ENCODE data around the gene NABP2.
"Not testable (repeated sequence)": the region's sequence is repeated elsewhere in the genome, so short reads cannot be mapped to it uniquely, and the experiment has no call there.

The NABP2 gene

DNA sequence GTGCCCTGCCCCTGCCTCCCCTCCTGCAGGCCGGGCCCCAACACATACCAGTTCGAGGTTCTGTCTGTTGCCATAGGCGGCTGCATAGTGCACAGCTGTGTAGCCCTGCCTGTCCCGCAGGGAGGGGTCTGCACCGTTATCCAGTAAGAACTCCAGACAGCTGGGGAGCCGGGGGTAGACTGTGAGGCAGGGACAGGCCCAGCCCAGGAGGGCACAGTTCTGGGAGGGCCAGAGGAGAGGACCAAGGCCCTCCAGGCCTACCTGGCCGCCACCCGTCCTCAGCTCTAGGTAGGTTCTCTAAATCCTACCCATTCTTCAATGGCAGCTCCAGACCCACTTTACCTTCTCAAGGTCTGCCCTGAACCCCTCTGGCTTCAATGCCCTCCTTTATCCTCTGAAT is 24.6 kb downstream of the NABP2 start:
- no peak for DNase-seq

DNA sequence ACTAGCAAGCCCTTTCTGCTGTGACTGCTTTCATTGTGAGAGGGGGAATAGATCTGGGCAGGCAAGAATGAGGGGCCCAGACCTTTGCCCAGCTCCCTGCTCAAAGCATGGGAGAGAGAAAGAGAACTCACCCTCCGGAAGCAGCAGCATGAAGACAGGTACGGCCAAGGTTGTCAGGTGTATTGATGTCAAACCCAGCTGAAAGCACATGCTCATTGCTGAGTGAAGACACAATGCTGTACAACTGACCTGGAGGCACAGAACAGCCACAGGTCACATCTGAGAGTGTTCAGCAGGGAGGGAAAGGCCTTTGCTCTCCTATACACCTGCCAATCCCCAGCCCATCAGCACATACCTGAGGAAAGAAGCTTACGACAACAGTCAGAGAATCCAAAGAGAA is 28.5 kb downstream of the NABP2 start:
- no peak for DNase-seq

DNA sequence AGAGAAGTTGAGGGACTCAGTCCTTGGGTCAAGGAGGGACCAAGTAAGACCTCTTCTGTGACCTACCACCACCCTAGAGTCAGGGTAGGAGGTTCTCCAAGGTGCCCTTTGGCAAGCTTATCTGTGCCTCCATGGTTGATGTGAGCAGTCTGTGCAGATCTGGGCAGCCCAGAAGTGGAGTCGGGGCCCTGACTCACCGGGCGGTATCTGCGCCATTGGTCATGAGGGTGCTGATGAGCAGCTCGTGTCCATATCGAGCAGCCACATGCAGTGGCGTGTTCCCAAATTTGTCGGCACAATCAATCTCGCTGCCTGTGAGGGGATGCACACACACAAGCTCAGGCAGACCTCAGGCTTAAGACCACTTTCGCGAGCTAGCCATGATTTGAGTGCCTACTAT is 28.9 kb downstream of the NABP2 start:
- DNase-seq: no peak

GRCh38 chr12:56255671-56256070 is 31.5 kb downstream of the NABP2 start:
- no peak for DNase-seq

GRCh38 chr12:56256326-56256960 is 32.3 kb downstream of the NABP2 start:
- no peak for DNase-seq

- DNase-seq: no peak
Observed at GRCh38 chr12:56257071-56257470, 32.9 kb downstream of the NABP2 start.

GRCh38 chr12:56257491-56258067 is 33.4 kb downstream of the NABP2 start:
- peak in 1 of 2 experiments; percentile 54 for DNase-seq

GRCh38 chr12:56258068-56258819 is 34.1 kb downstream of the NABP2 start, which contains the start of gene ANKRD52:
ANKRD52 (minus strand) TSS chr12:56258384; CDS start chr12:56258269, 115 bp downstream.
- DNase-seq: peak; percentile 37 to 67

DNA sequence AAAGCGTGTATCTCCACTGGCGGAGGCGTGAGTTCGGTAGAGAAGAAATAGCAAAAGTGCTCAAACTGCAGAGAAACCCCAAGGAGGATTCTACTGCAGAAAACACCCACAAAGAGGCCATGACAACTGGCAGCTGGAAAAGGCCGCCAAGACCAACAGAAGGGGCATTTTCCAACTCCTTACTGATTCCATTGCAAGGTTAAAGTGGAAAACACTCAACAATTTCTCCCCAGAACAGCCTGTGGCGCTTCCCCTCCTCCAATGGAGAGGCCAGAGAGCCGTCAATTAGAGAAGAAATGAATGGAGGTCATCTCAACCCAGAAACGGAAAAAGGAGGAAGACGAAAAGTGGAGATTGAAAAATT is 34.7 kb downstream of the NABP2 start:
- DNase-seq: peak in 1 of 2 experiments; percentile 20

GRCh38 chr12:56260380-56260779 is 36.2 kb downstream of the NABP2 start:
- no peak for DNase-seq

- DNase-seq: no peak
Observed at GRCh38 chr12:56260921-56261320, 36.8 kb downstream of the NABP2 start.

DNA sequence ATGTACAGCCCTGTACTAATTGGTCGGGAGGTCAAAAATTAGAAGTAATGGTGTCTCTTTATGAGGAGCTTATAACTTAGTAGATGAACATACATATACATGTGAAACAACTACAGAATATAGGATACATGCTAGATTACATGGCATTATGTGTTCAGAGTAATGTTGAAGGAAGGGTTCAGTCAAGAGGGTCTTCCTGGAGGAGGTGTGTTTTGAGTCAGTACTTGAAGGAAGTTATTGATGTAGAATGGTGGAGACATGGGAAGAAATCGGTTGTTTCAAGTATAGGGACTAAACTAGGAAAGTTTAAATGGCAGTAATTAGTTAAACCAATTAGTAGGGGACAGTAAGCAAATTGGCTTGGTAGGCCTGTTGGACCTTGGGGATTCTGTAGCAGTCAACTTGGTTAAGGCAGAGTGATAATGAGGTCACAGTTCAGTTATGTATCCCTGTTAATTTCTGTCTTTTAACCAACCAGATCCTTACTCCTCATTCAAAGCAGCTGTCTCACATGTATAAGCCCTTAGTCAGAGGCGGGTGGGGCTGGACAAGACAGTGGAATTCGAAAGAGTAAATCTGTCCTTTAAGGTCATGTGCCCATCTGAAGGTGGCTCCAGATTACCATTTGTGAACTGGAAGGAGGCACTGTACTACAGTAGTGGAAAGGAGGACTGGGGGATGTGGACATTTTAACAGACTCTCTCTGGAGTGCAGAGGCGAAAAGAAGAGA is 37.5 kb downstream of the NABP2 start:
- no peak for DNase-seq

- DNase-seq: not testable (repeated sequence)
Observed at GRCh38 chr12:56262955-56263354, 38.8 kb downstream of the NABP2 start.

- DNase-seq: not testable (repeated sequence)
Observed at GRCh38 chr12:56266068-56266692, 42.0 kb downstream of the NABP2 start.

GRCh38 chr12:56266693-56267442 is 42.7 kb downstream of the NABP2 start, which contains the start of gene COQ10A:
COQ10A (plus strand) TSS chr12:56266942; CDS start chr12:56267119, 177 bp downstream.
- DNase-seq: peak; percentile 75 to 89

GRCh38 chr12:56267443-56268071 is 43.4 kb downstream of the NABP2 start:
- DNase-seq: no peak

DNA sequence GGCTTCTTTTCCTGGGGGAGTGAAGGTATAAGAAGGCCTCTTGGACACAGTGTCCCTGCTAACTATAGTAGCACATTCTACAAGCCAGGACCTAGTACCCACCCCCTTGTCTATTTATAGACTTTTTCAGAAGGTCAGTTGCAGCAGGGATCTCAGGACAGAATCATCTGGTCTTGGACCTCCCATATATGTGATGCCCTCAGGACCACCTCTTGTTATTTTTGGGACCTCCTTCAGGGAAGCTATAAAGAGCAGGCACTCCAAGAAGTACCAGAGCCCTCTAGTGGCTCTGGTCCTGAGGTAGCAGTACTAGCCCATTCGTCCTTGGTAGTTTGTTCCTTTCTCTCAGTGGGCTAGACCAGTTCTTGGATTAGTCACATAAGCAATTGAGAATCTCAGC is 46.9 kb downstream of the NABP2 start:
- no peak for DNase-seq

- not testable (repeated sequence) for DNase-seq
Observed at GRCh38 chr12:56272468-56272867, 48.3 kb downstream of the NABP2 start.

- no peak for DNase-seq
Observed at GRCh38 chr12:56274299-56274698, 50.2 kb downstream of the NABP2 start.

- DNase-seq: no peak
Observed at GRCh38 chr12:56278905-56279304, 54.8 kb downstream of the NABP2 start.

All from SHP77 (cell line).